GM21526 (cell line): ENCODE measurements around the gene ZSCAN5A.
"Not testable (repeated sequence)": the region's sequence is repeated elsewhere in the genome, so short reads cannot be mapped to it uniquely, and the experiment has no call there.

Experiments
- ATAC-seq: cut with Tn5 transposase; IDR thresholded peaks from one replicate; pipeline ENCODE4 v1.9.1; 2021; ENCODE audit warnings: moderate library complexity; ENCODE audit not compliant: unreplicated experiment, low FRiP score

The ZSCAN5A gene

DNA sequence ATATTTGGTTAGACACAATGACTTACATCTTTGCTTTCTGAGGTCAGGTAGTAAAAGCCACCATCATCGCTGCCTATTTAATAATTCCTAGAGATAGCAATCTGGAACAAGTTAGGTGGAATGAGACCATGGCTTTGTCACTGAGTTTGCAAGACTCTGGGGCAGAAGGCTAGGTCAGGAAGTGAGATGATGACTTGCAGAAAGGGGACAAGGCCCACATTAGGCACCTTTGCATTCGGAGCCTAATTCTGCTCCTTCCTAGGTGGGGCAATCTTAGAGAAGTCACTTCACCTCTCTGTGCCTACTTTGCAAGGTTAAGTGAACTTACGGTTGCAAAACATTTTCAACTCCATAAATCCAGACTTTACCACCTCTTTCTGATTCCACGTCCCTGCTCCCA lies 31.8 kb downstream of the ZSCAN5A start:
- ATAC-seq, result no peak

DNA sequence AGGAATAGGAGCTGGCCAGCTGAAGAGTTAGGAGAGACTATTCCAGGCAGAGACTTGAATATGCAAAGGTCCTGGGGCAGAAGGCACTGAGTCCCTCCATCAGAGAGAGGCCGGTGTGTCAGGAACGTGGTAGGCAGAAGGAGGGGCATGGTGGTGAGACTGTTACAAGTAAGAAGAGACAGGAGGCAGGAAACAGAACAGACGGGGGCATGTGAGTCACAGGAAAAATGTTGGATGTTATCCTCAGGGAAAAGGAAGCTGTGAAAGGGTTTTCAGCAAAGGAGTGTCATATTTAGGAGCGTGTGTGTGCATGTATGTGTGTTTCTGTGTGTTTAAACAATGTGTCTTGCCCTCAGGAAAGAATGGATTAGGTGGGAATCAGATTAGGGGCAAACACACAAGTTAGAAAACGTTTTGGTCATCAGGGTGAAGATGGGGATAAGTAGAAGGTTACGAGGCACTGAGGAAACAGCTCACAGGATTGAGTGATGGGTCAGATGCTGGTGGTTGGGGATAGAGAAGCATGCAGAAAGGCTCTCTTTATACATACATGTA lies 41.0 kb downstream of the ZSCAN5A start:
- ATAC-seq, result no peak

DNA sequence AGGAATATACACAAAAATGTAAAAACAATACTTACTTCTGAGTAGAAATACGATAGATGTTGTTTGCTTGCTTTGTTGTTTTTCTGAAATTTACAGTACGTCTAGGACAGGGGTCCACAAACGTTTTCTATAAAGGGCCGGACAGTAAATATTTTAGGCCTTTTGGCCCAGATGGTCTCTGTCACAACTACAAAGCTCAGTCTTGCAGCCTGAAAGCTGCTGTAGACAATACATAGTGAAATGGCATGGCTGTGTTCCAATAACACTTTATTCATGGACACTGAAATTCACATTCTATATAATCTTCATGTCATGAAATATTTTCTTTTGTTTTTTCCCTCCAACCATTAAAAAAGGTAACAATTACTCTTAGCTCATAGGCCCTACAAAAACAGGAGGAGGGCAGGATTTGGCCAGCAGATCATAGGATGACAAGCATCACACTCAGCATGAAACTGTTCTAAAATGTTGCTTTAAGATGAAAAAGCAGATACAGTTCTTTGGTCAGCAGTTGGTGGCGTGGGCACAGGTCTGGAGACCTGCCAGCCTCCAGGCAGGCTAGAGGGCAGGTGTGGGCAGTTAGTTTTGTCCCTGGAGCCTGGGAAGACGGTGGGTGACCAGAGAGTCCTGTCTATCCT lies 42.4 kb downstream of the ZSCAN5A start, which contains the start of gene EDDM13:
EDDM13 (plus strand) TSS at position 588 of the 638 bp plus-strand sequence. CDS start 87 bp downstream, outside the sequence.
- no peak for ATAC-seq

DNA sequence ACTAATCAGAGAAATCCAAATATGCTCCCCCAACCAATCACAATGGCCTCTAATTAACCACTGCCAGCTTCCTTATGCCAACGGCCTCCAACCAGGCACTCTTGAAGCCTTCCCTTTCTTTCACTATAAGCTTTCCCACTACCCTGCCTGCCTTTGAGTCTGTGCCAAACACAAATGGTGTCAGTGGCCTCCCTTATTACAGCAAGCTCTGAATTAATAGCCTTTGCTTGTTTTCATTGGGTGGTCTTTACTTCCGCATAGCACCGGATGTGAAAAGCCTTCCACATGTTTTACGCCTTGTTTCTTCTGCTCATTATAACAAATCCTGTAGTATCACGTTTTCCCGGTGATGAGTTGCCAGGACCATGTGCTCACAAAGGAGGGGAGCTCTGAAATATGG lies 43.5 kb downstream of the ZSCAN5A start:
- no peak for ATAC-seq

DNA sequence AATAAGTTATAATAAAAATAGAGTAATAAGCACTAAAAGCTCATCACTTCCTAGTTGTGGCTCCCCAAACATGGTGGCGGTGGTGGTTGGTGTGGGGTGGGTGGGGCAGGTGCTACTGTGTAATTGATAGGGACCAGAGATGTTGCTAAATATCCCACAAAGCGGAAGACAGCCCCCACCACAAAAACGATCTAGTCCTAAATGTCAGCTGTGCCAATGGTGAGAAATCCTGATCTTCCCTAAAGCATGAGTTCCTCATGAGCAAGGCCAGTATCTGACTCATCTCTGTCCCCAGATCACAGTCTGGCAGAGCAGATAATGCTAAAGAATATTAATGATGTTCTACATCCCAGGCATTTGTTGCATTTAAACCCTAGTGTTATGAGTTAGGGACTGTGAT lies 44.0 kb downstream of the ZSCAN5A start:
- no peak for ATAC-seq

DNA sequence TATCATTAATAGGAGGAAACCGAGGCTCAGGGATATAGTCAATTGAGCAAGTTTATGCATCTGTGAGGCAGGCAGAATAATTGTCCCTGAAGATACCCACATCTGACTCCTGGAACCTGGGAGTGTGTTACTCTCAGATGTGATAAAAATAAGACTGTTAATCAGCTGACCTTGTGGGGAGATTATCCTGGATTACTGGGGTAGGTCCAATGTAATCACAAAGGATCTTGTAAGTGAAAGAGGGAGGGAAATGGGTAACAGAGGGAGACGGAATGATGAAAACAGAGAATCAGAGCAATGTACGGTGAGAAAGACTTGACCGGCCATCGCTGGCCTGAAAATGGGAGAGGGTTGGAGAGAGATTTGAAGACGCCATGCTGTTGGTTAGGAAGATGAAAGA lies 45.3 kb downstream of the ZSCAN5A start:
- ATAC-seq, result no peak

DNA sequence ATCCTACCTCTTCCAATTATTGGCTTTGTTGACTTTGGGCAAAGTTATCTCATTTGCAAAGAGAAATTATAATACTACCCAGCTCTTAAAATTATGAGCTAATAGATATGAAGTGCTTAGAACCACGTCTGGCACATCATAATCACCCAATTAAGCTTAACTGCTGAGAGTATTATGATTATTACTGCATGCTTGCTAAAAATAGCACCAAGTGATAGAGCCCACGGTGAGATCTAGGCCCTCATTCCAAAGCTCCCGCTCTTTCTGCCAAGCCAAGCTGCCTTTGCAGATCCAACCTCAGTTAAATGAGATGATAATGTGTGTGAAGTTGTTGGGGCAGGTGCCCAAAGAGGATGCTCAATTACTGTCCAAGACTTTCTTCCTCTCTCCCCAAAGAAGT lies 48.6 kb downstream of the ZSCAN5A start:
- no peak for ATAC-seq

DNA sequence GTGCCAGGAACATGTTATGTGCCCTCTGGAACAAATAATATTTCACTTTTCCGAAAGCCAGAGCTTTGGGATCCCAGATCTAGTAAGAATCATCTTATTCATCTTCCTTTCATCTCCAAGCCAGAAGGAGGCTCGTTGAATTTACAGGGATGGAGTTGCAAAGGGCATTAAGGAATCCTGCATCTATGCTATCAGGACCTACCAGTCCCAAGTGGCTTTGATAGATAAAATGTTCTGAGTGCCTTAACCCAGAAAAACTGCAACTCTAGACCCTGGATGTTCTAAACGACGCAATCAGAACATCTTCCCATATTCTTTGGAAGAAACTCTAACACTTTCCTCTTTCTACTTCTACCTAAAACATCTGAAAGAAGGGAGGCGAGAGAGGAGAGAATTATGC lies 51.3 kb downstream of the ZSCAN5A start:
- no peak for ATAC-seq

DNA sequence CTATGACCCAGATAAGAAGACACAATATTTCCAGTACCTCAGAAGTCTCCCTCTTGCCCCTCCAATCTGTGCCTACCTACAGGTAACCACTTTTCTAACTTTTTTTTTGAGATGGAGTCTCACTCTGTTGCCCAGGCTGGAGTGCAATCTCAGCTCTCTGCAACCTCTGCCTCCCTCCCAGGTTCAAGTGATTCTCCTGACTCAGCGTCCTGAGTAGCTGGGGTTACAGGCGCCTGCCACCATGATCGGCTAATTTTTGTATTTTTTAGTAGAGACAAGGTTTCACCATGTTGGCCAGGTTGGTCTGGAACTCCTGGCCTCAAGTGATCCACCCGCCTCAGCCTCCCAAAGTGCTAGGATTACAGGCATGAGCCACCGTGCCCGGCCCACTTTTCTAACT lies 52.7 kb downstream of the ZSCAN5A start:
- not testable (repeated sequence) for ATAC-seq

DNA sequence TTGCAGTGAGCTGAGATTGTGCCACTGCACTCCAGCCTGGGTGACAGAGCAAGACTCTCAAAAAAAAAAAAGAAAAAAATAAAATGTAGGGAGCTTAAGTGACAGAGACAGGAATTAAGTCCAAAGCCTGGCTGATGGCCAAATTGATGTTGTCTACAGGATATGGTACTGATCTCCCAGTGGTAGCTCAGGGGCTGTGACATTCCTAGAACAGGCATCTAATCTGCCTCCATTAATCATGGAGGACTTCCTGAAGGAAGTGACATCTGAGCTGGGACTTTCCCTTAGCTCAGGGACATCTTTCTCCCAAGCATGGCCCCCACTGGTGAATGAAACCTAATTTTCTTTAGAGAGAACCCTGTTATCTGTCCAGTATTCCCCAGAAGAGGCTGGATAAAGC lies 53.5 kb downstream of the ZSCAN5A start:
- ATAC-seq, result no peak

DNA sequence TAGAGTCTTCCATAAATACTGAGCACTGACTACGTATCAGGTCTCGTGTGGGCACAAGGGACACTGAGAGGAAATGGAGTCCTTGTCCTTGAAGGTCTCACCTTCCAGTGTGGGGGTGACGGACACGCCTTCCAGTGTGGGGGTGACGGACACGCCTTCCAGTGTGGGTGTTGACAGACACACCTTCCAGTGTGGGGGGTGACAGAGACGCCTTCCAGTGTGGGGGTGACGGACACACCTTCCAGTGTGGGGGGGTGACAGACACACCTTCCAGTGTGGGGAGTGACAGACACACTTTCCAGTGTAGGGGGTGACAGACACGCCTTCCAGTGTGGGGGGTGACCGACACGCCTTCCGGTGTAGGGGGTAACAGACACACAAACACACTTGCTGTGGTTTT lies 56.4 kb downstream of the ZSCAN5A start:
- no peak for ATAC-seq

DNA sequence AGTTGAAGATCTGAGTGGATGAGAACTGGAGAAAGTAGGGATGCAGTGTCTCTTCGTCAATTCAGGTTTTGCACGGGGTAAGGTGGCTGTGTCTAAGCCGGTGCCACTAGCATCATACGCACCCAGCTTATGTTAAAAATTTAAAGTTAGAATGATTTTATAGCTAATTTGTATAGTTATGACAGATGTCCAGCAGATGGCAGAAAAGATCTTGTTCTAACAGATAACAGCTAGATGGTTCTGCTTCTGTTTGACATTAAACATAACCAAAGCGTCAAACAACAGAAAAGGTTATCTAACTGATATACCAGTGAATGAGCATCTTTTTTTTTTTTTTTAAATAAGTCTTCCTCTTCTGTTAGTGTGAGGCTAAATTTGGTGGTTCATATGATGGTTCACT lies 60.9 kb downstream of the ZSCAN5A start:
- no peak for ATAC-seq

DNA sequence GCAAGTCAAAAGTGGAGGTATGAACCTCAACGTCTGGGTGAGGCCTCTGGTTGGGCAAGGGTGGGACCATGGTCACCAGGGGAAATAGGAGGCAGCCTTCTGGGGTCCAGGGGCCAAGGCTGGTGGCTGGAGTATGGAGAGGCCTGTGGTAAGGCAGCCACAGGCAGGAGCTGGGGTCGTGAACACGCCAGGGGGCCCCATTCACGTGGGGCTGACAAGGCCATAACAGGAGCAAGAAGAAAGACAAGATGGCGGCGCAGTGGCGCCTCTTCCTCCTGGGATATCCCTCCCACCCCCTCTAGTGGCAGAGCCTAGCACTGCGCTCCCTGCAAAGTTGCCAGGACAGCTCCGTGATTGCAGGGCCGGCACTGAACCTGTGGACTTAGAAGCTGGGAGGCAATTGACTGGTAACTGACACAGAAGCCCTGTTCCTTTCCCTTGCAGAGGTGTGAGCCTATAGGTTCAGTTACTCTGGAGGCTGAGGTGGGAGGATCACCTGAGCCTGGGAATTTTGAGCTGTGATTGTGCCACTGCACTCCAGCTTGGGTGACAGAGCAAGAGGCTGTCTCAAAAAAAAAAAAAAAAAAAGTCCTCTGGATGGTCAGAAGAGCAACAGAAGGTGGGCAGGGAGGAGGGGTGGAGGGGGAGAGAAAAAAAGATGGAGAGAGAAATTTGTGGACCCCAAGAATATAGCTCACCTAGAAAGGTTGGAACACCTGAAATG lies 61.8 kb downstream of the ZSCAN5A start:
- ATAC-seq, result peak; percentile 69

DNA sequence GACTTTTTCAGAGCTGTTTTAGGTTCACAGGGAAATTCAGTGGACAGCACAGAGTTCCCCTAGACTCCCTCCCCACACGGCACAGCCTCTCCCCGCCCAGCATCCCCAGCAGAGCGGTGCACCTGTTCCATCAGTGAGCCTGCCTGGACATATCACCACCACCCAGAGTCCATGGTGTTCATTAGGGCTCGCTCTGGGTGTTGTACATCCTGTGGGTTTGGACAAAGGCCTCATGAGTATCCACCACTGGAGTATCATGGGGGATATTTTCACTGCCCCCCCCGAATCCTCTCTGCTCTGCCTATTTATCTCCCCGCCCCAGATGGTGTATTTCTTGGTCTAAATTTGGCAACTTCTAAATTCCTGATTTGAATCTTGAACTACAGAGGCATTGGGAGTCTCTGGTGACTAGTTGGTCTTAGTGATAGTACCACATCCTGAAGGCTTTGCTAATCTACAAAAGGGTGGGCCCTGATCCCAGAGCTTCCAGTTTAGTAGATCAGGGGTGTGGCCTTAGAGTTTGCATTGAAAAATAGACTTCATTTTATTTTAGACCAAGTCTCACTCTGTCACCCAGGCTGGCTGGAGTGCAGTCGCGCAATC lies 65.8 kb downstream of the ZSCAN5A start:
- not testable (repeated sequence) for ATAC-seq

DNA sequence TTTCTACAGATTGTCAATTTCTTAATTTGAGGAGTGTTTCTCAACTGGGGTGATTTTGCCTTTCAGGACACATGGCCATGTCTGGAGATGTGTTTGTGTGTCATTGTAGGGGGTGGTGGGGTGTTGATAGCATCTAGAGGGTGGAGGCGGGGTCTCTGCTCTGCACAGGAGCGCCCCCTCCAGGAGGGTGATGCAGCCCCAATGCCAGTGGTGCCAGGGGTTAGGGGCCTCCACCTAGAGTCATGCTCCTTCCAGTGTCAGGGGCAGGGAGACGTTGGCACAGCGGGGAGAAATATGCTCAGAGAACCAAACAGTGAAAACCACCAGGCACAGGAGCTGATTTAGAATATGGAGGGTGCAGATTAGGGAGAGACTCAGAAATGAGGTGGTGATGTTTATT lies 68.9 kb downstream of the ZSCAN5A start:
- not testable (repeated sequence) for ATAC-seq

DNA sequence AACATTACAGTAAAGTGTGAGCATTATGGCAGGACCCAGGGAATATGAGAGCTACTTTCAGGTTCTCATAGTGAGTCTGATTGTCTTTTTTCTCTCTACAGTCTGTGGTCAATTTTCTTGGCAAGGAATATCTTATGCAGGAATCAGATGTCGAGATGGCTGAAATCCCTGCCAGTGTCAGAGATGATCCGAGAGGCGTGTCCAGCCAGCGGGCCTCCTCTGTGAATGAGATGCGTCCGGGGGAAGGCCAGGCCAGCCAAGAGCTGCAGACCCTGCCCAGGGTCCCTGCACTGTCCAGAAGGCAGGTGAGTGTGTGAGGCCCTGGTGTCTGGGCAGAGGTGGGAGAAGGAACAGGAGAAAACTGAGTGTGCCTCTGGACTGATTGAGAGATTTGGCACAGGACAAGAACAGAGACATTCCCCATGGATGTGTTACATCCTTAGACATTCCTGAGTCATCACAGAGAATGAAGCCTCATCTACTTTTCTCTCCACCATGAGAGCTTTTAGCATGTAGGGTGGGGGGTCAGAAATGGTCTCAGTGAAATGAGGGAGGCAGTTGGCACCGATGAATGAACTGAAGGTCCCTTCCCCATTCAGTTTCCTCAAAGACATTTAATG lies 69.4 kb downstream of the ZSCAN5A start:
- ATAC-seq, result no peak

DNA sequence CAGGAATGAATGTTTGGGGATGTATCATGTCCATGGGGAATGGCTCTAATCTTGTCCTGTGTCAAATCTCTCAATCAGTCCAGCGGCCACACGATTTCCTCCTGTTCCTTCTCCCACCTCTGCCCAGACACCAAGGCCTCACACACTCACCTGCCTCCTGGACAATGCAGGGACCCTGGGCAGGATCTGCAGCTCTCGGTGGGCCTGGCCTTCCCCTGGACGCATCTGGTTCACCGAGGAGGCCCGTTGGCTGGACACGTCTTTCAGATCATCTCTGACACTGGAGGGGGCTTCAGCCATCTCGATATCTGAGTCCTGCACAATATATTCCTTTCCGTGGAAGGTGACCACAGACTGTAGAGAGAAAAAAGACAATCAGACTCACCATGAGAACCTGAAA lies 91.2 kb downstream of the ZSCAN5A start:
- no peak for ATAC-seq

DNA sequence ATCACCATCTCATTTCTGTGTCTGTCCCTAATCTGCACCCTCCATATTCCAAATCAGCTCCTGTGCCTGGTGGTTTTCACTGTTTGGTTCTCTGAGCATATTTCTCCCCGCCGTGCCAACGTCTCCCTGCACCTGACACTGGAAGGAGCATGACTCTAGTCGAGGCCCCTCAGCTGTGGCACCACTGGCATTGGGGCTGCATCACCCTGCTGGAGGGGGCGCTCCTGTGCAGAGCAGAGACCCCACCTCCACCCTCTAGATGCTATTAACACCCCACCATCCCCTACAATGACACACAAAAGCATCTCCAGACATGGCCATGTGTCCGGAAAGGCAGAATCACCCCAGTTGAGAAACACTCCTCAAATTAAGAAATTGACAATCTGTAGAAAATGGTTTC lies 91.7 kb downstream of the ZSCAN5A start:
- ATAC-seq, result no peak

DNA sequence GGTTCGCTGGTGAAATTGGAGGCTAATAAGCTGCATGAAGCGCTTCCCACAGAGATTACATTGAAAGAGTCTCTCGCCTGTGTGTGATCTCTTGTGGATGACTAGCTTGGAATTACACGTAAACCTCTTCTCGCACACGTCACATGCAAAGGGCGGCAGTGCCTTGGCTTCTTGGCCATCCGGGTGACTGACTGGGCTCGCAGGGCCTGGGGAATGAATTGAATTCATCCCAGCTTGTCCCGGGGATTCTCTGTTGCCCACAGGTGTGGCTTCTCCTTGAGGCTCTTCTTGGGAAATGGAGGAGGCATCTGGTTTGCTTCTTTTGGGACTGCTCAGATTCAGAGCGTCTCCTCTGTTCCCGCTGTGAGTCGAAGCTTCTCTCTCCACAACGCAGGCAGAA lies 92.8 kb downstream of the ZSCAN5A start:
- no peak for ATAC-seq

DNA sequence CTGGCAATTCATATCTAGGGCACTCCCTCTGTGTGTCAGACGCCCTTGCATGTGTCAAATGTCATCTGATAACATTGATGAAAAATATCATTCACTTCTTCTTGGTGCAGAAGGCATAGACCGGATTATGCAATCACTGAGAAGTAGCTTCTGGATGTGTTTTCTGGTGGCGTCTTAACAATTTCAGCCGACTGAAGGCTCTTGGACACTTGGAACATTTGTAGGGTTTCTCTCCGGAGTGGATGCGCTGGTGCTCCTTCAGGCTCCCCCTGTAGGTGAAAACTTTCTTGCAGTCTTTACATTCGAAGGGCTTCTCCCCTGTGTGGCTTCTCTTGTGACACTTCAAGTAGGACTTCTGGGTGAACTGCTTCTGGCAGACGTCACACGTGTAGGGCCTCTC lies 93.2 kb downstream of the ZSCAN5A start:
- ATAC-seq, result not testable (repeated sequence)

DNA sequence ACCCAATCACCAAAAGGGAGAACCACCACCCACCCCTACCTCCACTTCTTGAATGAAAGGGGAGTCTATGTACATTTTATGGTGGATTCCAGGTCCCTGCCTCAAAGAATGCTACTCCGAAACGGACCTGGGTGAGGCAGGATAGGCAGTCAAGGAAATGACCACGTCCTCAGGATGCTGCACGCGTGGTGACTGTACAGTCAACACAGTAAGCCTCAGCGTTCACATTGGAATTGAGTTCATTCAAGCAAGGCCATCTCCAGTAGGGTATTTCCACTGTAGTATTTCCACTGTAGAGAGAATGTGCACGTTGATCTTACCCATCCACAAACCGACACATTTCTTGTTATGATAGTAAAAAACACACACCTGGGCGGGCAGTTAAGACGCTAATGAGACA lies 95.7 kb downstream of the ZSCAN5A start:
- ATAC-seq, result no peak
